ENCODE measurements around the gene ZSWIM5.
A peak's percentile ranks its signal among the peaks of the same experiment; 100 is the strongest.

The ZSWIM5 gene

GRCh38 chr1:45009956-45010854 is 196.2 kb downstream of the ZSWIM5 start:
- TF ChIP-seq, protein P1, sequence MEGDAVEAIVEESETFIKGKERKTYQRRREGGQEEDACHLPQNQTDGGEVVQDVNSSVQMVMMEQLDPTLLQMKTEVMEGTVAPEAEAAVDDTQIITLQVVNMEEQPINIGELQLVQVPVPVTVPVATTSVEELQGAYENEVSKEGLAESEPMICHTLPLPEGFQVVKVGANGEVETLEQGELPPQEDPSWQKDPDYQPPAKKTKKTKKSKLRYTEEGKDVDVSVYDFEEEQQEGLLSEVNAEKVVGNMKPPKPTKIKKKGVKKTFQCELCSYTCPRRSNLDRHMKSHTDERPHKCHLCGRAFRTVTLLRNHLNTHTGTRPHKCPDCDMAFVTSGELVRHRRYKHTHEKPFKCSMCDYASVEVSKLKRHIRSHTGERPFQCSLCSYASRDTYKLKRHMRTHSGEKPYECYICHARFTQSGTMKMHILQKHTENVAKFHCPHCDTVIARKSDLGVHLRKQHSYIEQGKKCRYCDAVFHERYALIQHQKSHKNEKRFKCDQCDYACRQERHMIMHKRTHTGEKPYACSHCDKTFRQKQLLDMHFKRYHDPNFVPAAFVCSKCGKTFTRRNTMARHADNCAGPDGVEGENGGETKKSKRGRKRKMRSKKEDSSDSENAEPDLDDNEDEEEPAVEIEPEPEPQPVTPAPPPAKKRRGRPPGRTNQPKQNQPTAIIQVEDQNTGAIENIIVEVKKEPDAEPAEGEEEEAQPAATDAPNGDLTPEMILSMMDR (IDR thresholded peaks at IDR 0.05): no peak
- H3K4me3 ChIP-seq (ENCODE audit: low read depth in 1 of 2, low read length in 1 of 2): peak overlapping the region; percentile 72 to 94
- no peaks in the 10 kb centered on the region for H3K27me3 ChIP-seq
- peak overlapping the region; percentile 79 for H3K27ac ChIP-seq
- H3K9me3 ChIP-seq: no peaks in the 10 kb centered on the region
- H3K4me1 ChIP-seq (ENCODE audit: control insufficient read depth in 1 of 2, insufficient read depth in 1 of 2, low read depth in 1 of 2, low read length in 1 of 2): peaks cover 35 to 45% of the 10 kb centered on the region in 2 experiments
- H3K36me3 ChIP-seq: peaks cover 53% of the 10 kb centered on the region

GRCh38 chr1:45009296-45009865 is 197.0 kb downstream of the ZSWIM5 start:
- peaks cover 35 to 42% of the 10 kb centered on the region in 2 experiments for H3K4me1 ChIP-seq (ENCODE audit: control insufficient read depth in 1 of 2, insufficient read depth in 1 of 2, low read depth in 1 of 2, low read length in 1 of 2)
- H3K36me3 ChIP-seq: peaks cover 54% of the 10 kb centered on the region

DNA sequence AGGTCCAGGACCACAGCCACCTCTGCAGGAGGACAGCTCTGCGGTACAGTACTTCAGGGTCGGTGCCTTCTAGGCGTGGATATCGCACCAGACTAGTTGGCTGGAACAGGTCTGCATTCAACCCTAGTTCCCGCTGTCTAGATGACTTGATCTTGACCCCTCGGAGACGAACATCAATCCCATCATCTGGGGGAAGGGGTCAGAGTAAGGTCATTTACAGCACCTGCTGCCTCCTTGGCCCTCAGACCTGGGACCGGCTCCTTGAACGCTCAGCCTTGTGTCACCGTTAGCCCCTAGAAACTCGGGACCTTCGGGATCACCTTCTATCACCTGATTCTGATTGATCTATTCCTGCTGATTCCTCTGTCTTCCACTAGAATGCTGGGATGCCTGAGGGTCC is 197.9 kb downstream of the ZSWIM5 start:
- Histone ChIP-seq H3K4me1 (ENCODE audit: control insufficient read depth in 1 of 2, insufficient read depth in 1 of 2, low read depth in 1 of 2, low read length in 1 of 2) (peaks cover 35 to 40% of the 10 kb centered on the region in 2 experiments), H3K36me3 (peaks cover 63% of the 10 kb centered on the region), H3K27ac (no peak overlapping the region), H3K9me3 (no peaks in the 10 kb centered on the region), H3K27me3 (no peaks in the 10 kb centered on the region), H3K4me3 (ENCODE audit: low read depth in 1 of 2, low read length in 1 of 2) (no peak overlapping the region)
- TF ChIP-seq, protein P1 (IDR thresholded peaks at IDR 0.05): no peak

More at GRCh38 chr1:45009296-45009865, 197.0 kb downstream of the ZSWIM5 start:
- no peaks in the 10 kb centered on the region for H3K27me3 ChIP-seq
- H3K27ac ChIP-seq: no peak overlapping the region
- H3K4me3 ChIP-seq (ENCODE audit: low read depth in 1 of 2, low read length in 1 of 2): no peak overlapping the region
- H3K9me3 ChIP-seq: no peaks in the 10 kb centered on the region
- TF ChIP-seq, protein P1 (IDR thresholded peaks at IDR 0.05): no peak

DNA sequence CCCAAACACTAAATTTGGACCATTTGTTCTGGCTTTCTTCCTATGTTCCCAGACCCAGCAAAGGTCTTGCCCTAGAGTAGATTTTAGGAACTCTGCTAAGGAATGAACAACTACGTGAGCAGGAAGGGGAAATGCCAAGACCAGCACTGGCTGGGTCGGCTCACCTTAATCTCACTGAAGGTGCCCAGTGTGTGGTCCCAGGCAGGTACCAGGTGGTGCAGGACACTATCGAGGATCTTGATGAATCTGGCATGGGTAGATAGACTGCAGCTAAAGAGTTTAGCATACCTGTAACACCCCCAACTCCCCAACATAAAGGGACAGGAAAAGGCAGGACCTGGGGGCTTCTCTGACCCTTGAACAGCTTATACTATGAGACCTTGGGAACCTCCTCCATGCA is 198.3 kb downstream of the ZSWIM5 start:
- TF ChIP-seq, protein P1 (IDR thresholded peaks at IDR 0.05): no peak
- H3K4me3 ChIP-seq (ENCODE audit: low read depth in 1 of 2, low read length in 1 of 2): no peak overlapping the region
- no peaks in the 10 kb centered on the region for H3K9me3 ChIP-seq
- no peaks in the 10 kb centered on the region for H3K27me3 ChIP-seq
- no peak overlapping the region for H3K27ac ChIP-seq
- H3K36me3 ChIP-seq: peaks cover 67% of the 10 kb centered on the region
- H3K4me1 ChIP-seq (ENCODE audit: control insufficient read depth in 1 of 2, insufficient read depth in 1 of 2, low read depth in 1 of 2, low read length in 1 of 2): peaks cover 32 to 37% of the 10 kb centered on the region in 2 experiments

DNA sequence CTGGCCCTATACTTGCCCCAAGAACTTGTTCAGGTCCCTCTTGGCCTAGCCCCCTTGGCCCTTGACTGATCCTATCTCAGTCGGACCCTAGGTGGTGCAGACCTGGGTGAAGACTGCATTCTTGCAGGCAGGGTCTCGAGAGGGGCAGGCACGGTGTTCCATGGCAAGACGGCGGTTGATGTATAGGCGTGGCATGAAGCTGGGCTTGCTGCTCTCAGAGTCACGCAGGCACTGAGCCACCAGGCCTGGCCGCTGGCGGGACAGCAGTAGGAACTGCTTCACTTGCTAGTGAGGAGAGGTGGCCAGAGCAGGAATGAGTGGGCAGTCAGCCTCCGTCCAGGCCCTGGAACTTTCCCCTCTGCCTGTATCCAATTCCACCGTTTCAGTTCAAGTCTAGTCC is 199.1 kb downstream of the ZSWIM5 start:
- peaks cover 25 to 30% of the 10 kb centered on the region in 2 experiments for H3K4me1 ChIP-seq (ENCODE audit: control insufficient read depth in 1 of 2, insufficient read depth in 1 of 2, low read depth in 1 of 2, low read length in 1 of 2)
- peaks cover 75% of the 10 kb centered on the region for H3K36me3 ChIP-seq

More for the DNA sequence above, 199.1 kb downstream of the ZSWIM5 start:
- TF ChIP-seq, protein P1 (IDR thresholded peaks at IDR 0.05): no peak
- H3K9me3 ChIP-seq: no peaks in the 10 kb centered on the region
- H3K4me3 ChIP-seq (ENCODE audit: low read depth in 1 of 2, low read length in 1 of 2): no peak overlapping the region
- H3K27me3 ChIP-seq: no peaks in the 10 kb centered on the region
- no peak overlapping the region for H3K27ac ChIP-seq

All from neutrophil (primary cell).